Karpas-422 (cell line): ENCODE data around the gene CLEC5A. TPM values are rescaled to one million over a fixed set of nuclear protein-coding genes. Genes with fewer than 3 reads are reported as not detected.

Experiments used
- DNase-seq: peaks from one replicate; pipeline ENCODE4 v3.0.0-alpha.2; 2015
- H2AFZ ChIP-seq: fragments of 200-600 bp; sonication (generic); 2 replicates; pipeline ENCODE4 v1.6.1; 2014; ENCODE audit warnings: antibody characterized with exemption, low read length, mixed read lengths
- H3K27ac ChIP-seq: fragments of 200-600 bp; sonication (generic); 2 replicates; pipeline ENCODE4 v1.5.1; 2014; ENCODE audit warnings: mild to moderate bottlenecking, low read length, moderate library complexity
- H3K27me3 ChIP-seq: fragments of 200-600 bp; sonication (generic); 2 replicates; pipeline ENCODE4 v1.6.1; 2014; ENCODE audit warnings: low read length, mixed read lengths
- H3K36me3 ChIP-seq: fragments of 200-600 bp; sonication (generic); 2 replicates; pipeline ENCODE4 v1.6.1; 2014; ENCODE audit warnings: low read length, mixed read lengths; ENCODE audit not compliant: insufficient read depth
- H3K4me1 ChIP-seq: fragments of 200-600 bp; sonication (generic); 2 replicates; pipeline ENCODE4 v1.6.1; 2014; ENCODE audit warnings: mild to moderate bottlenecking, low read length, mixed read lengths
- H3K4me2 ChIP-seq: fragments of 200-600 bp; sonication (generic); 2 replicates; pipeline ENCODE4 v1.6.1; 2014; ENCODE audit warnings: low read length, low read depth, mild to moderate bottlenecking; ENCODE audit not compliant: poor library complexity, severe bottlenecking
- H3K4me3 ChIP-seq: fragments of 200-600 bp; sonication (generic); 2 replicates; pipeline ENCODE4 v1.5.1; 2014; ENCODE audit warnings: mild to moderate bottlenecking, antibody characterized with exemption, low read length, mixed read lengths
- H3K79me2 ChIP-seq: fragments of 200-600 bp; sonication (generic); 2 replicates; pipeline ENCODE4 v1.6.1; 2014; ENCODE audit warnings: mild to moderate bottlenecking, low read length, mixed read lengths
- H3K9ac ChIP-seq: fragments of 200-600 bp; sonication (generic); 2 replicates; pipeline ENCODE4 v1.6.0; 2014; ENCODE audit warnings: low read length
- H3K9me2 ChIP-seq: fragments of 200-600 bp; sonication (generic), shearing (Covaris generic); replicated peaks from 2 replicates; pipeline ENCODE4 v1.6.0; 2014; ENCODE audit warnings: mild to moderate bottlenecking, low read length, moderate library complexity; ENCODE audit not compliant: insufficient read depth
- H3K9me3 ChIP-seq: fragments of 300-700, 200-600 bp; sonication (generic); 2 replicates; pipeline ENCODE4 v1.6.1; 2014; ENCODE audit warnings: low read length, mixed read lengths
- H4K20me1 ChIP-seq: fragments of 200-600 bp; sonication (generic); 2 replicates; pipeline ENCODE4 v1.6.1; 2014; ENCODE audit warnings: mild to moderate bottlenecking, antibody characterized with exemption, low read length, low read depth; ENCODE audit not compliant: insufficient read depth
- total RNA-seq: library from RNA; depleted of rRNA; stranded (reverse); fragments of >200 nt; shearing (Covaris generic); gene quantifications from 2 replicates; pipeline ENCODE4 v1.2.3, GENCODE V29; 2014; ENCODE audit warnings: low replicate concordance

CLEC5A gene
- total RNA-seq, 1 experiment from 2014 or later: not detected

- Histone ChIP-seq H3K4me1 (peaks cover 12% of the 10 kb centered on the region), H3K9me2 (no peaks in the 10 kb centered on the region), H3K9ac (no peak overlapping the region), H3K4me2 (no peak overlapping the region), H3K9me3 (no peaks in the 10 kb centered on the region), H2AFZ (no peak overlapping the region), H3K79me2 (no peaks in the 10 kb centered on the region), H3K36me3 (no peaks in the 10 kb centered on the region), H3K27me3 (no peaks in the 10 kb centered on the region), H4K20me1 (no peaks in the 10 kb centered on the region), H3K4me3 (no peak overlapping the region), H3K27ac (no peak overlapping the region)
- DNase-seq: no peak
Measured at GRCh38 chr7:141956084-141956483, 9.3 kb upstream of the CLEC5A start.

GRCh38 chr7:141954334-141954733 lies 7.6 kb upstream of the CLEC5A start:
- H3K27me3 ChIP-seq: no peaks in the 10 kb centered on the region
- H3K9ac ChIP-seq: no peak overlapping the region
- no peak for DNase-seq
- no peaks in the 10 kb centered on the region for H3K9me2 ChIP-seq
- H3K79me2 ChIP-seq: no peaks in the 10 kb centered on the region
- no peaks in the 10 kb centered on the region for H4K20me1 ChIP-seq
- H3K9me3 ChIP-seq: no peaks in the 10 kb centered on the region
- H3K36me3 ChIP-seq: no peaks in the 10 kb centered on the region
- no peaks in the 10 kb centered on the region for H3K4me1 ChIP-seq
- no peak overlapping the region for H3K27ac ChIP-seq
- no peak overlapping the region for H3K4me3 ChIP-seq
- H2AFZ ChIP-seq: no peak overlapping the region
- no peak overlapping the region for H3K4me2 ChIP-seq

DNA sequence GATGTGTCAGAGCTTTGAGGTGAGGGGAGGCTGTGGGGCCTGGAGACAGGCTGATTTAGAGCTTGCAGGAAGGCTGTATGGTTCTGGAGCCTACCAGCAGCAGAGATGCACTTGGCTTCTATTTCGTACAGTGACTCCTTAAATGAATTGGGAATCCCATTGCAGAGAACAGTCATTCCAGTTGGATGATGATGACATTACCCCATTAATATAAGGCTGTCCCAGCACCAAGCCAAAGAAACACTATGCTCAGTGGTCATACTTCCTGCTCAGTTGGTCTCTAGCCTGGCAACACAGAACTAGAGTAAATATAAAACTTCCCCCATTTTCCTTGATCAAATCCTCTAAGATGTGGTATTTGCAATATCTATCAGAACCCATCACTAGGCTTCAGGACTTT lies 5.7 kb upstream of the CLEC5A start:
- Histone ChIP-seq H3K4me3 (no peak overlapping the region), H3K79me2 (no peaks in the 10 kb centered on the region), H3K4me2 (no peak overlapping the region), H2AFZ (no peak overlapping the region), H4K20me1 (no peaks in the 10 kb centered on the region), H3K9ac (no peak overlapping the region), H3K9me2 (no peaks in the 10 kb centered on the region), H3K36me3 (no peaks in the 10 kb centered on the region), H3K27me3 (no peaks in the 10 kb centered on the region), H3K27ac (no peak overlapping the region), H3K9me3 (no peaks in the 10 kb centered on the region), H3K4me1 (no peaks in the 10 kb centered on the region)
- no peak for DNase-seq

DNA sequence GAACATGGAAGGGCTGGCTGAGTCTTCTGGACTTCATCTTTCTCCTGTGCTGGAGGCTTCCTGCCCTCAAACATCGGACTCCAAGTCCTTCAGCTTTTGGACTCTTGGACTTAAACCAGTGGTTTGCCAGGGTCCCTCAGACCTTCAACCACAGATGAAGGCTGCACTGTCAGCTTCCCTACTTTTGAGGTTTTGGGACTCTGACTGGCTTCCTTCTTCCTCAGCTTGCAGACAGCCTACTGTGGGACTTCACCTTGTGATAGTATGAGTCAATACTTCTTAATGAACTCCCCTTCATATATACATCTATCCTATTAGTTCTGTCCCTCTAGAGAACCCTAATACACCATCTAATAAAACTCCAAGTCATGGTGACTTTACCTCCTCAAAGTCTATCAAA lies 4.0 kb upstream of the CLEC5A start:
- no peaks in the 10 kb centered on the region for H3K79me2 ChIP-seq
- no peak overlapping the region for H2AFZ ChIP-seq
- H3K9me3 ChIP-seq: no peaks in the 10 kb centered on the region
- DNase-seq: no peak
- no peak overlapping the region for H3K9ac ChIP-seq
- no peaks in the 10 kb centered on the region for H3K27me3 ChIP-seq
- no peak overlapping the region for H3K4me3 ChIP-seq
- no peaks in the 10 kb centered on the region for H3K9me2 ChIP-seq
- H3K27ac ChIP-seq: no peak overlapping the region
- H3K4me1 ChIP-seq: no peaks in the 10 kb centered on the region
- H3K4me2 ChIP-seq: no peak overlapping the region
- H4K20me1 ChIP-seq: no peaks in the 10 kb centered on the region
- H3K36me3 ChIP-seq: no peaks in the 10 kb centered on the region

DNA sequence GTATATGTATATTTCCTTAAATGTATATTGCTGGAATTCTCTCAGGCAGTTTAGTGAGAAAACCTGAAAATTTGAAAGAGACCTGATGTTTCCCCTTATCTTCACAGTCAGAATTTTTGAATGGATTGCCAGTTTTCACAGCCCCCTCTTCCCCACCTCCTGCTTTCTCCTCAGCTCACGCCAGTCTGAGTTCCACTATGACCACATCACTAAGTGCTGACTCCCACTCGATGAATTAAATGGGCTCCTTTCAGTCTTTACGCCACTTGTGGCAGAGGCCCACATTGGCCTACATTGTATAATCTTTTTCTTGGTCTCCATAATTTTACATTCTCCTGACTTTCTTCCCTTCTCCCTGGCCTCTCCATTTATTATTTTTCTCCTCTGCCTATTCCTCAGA lies 3.1 kb upstream of the CLEC5A start:
- no peak overlapping the region for H3K27ac ChIP-seq
- H3K4me1 ChIP-seq: no peaks in the 10 kb centered on the region
- no peak for DNase-seq
- H3K9me3 ChIP-seq: no peaks in the 10 kb centered on the region
- no peak overlapping the region for H3K4me3 ChIP-seq
- no peak overlapping the region for H2AFZ ChIP-seq
- H3K79me2 ChIP-seq: no peaks in the 10 kb centered on the region
- H3K4me2 ChIP-seq: no peak overlapping the region
- H3K9ac ChIP-seq: no peak overlapping the region
- no peaks in the 10 kb centered on the region for H4K20me1 ChIP-seq
- H3K27me3 ChIP-seq: no peaks in the 10 kb centered on the region
- no peaks in the 10 kb centered on the region for H3K36me3 ChIP-seq
- no peaks in the 10 kb centered on the region for H3K9me2 ChIP-seq

- H3K4me1 ChIP-seq: no peaks in the 10 kb centered on the region
- DNase-seq: no peak
- H3K36me3 ChIP-seq: no peaks in the 10 kb centered on the region
- no peak overlapping the region for H3K4me3 ChIP-seq
- no peak overlapping the region for H3K4me2 ChIP-seq
- H3K9me3 ChIP-seq: no peaks in the 10 kb centered on the region
- H2AFZ ChIP-seq: no peak overlapping the region
- no peaks in the 10 kb centered on the region for H3K9me2 ChIP-seq
- H3K27ac ChIP-seq: no peak overlapping the region
- no peaks in the 10 kb centered on the region for H3K27me3 ChIP-seq
- H3K79me2 ChIP-seq: no peaks in the 10 kb centered on the region
- H3K9ac ChIP-seq: no peak overlapping the region
- no peaks in the 10 kb centered on the region for H4K20me1 ChIP-seq
Measured at GRCh38 chr7:141949451-141949850, 2.7 kb upstream of the CLEC5A start.

DNA sequence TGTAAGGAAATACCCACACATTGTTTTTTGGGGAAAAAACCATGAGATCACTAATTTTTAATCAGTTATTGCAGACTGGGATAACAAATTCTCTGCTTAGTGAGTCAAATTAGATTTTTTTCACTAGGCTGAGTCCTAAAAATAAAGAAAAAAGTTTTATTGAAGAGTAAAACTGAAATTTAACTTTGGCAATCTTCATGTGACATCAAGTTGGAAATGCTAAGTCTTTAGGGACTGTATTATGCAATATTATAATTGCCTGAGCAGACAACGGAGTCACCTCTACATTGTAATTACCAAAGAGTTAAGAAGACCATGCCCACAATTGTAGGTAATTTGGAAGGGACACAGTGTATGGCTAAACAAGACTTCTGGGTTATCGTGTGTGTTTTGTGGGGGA lies 2.2 kb upstream of the CLEC5A start:
- no peak overlapping the region for H3K4me2 ChIP-seq
- no peaks in the 10 kb centered on the region for H3K79me2 ChIP-seq
- H3K4me1 ChIP-seq: no peaks in the 10 kb centered on the region
- no peaks in the 10 kb centered on the region for H3K9me3 ChIP-seq
- H3K27me3 ChIP-seq: no peaks in the 10 kb centered on the region
- no peaks in the 10 kb centered on the region for H4K20me1 ChIP-seq
- no peak overlapping the region for H3K27ac ChIP-seq
- H3K9ac ChIP-seq: no peak overlapping the region
- no peak for DNase-seq
- H3K36me3 ChIP-seq: no peaks in the 10 kb centered on the region
- no peaks in the 10 kb centered on the region for H3K9me2 ChIP-seq
- no peak overlapping the region for H3K4me3 ChIP-seq
- H2AFZ ChIP-seq: no peak overlapping the region

DNA sequence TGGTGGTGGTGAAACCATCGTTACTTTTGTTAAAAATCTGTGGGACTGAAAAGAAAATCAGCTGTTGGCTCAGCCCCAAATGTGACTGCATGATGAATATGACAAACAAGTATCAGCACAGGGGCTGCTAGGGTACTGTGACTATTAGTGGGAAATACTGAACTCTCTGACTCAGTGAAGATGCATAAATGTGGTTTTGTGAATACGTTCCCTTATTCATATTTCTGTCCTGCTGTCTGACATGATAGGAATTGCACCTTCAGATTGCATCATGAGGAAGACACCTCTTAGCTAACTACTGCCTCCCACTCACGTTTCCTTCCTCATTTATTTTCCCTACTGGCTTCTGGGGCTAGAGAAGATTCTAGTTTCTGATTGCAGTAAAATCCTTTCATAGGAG lies 1.4 kb downstream of the CLEC5A start:
- Histone ChIP-seq H3K4me2 (no peak overlapping the region), H3K9ac (no peak overlapping the region), H3K79me2 (no peaks in the 10 kb centered on the region), H3K27ac (no peak overlapping the region), H3K9me3 (no peaks in the 10 kb centered on the region), H2AFZ (no peak overlapping the region), H3K9me2 (no peaks in the 10 kb centered on the region), H3K4me3 (no peak overlapping the region), H3K27me3 (no peaks in the 10 kb centered on the region; the same call in 1 of the 2 replicates), H3K4me1 (no peaks in the 10 kb centered on the region), H3K36me3 (no peaks in the 10 kb centered on the region), H4K20me1 (no peaks in the 10 kb centered on the region)
- DNase-seq: no peak

DNA sequence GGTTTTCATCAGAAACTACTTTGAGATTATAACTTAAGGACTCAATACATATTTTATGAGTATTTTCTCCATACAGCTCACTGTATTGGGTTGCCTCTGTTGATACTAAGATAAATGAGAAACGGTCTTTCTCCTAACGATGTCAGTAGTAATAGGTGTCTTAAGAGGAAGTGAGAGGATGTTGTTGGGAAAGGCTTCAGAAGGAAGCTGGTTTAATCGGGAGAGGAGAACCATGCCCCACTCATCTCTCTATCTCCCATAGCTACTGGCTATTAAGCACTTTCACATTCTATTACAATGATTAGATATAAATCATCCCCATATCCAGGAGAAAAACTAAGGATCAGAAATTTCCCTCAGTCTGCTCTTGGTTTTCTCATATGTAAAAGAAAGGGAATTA lies 2.0 kb downstream of the CLEC5A start:
- H3K36me3 ChIP-seq: no peaks in the 10 kb centered on the region
- H3K9me3 ChIP-seq: no peaks in the 10 kb centered on the region
- H3K4me1 ChIP-seq: no peaks in the 10 kb centered on the region
- no peak overlapping the region for H3K4me2 ChIP-seq
- H3K9ac ChIP-seq: no peak overlapping the region
- H4K20me1 ChIP-seq: no peaks in the 10 kb centered on the region
- no peaks in the 10 kb centered on the region for H3K9me2 ChIP-seq
- H3K27me3 ChIP-seq: no peaks in the 10 kb centered on the region; the same call in 1 of the 2 replicates
- no peak overlapping the region for H3K4me3 ChIP-seq
- no peak overlapping the region for H2AFZ ChIP-seq
- no peak overlapping the region for H3K27ac ChIP-seq
- no peaks in the 10 kb centered on the region for H3K79me2 ChIP-seq
- no peak for DNase-seq
